ENCODE measurements around the gene MYO16.

The MYO16 gene

DNA sequence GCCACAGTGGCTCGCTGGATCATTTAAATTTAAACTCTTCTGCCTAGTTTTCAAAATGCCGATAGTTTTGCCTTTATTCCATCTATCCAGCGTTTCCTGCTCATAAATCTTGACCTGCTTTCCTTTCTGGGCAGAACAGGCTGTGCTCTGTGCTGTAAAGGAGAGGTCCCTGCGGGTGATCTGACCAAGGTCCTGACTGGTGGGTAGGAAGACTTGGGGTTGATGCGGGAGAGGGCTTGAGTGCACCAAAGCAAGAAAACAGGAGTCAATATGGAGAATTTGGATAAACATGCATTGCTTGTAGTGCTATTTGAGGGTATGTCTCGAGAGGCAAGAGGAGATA, 533.6 kb downstream of the MYO16 start:
- H3K4me1 ChIP-seq (ENCODE audit: control insufficient read depth, insufficient read depth, low read length) = peaks cover 6% of the 10 kb centered on the region
- H3K36me3 ChIP-seq (ENCODE audit: control insufficient read depth, insufficient read depth, low read length) = no peaks in the 10 kb centered on the region
- no peak overlapping the region for H3K4me3 ChIP-seq (ENCODE audit: low read depth, low read length)
- no peaks in the 10 kb centered on the region for H3K9me3 ChIP-seq (ENCODE audit: control insufficient read depth, insufficient read depth, low read length)
- H3K9ac ChIP-seq (ENCODE audit: low read depth, low read length) = no peak overlapping the region
- H3K27me3 ChIP-seq (ENCODE audit: control insufficient read depth, insufficient read depth, low read length) = no peaks in the 10 kb centered on the region

DNA sequence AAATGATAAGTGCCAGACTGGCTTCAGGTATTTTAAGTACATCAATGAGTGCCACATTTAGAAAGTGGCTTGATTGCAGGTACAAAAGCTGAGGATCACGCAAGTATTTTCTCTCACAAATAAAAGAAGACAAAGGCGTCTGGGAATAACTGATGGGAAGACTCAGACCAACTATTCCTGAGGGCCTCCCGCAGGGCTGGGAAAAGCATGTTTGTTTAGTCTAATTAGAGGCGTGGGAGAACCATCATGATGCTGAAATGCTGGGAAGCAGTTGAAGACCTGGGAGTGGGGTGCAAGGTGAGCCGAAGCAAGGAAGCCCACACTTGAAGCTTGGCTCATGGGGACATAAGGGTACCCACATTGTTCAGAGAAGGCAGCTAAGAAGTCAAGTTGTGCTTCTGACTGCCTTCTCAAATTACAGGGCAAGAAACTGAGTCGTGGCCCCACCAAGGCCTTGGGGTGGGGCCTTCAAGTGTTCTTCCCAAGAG, 536.0 kb downstream of the MYO16 start:
- H3K9ac ChIP-seq (ENCODE audit: low read depth, low read length) = no peak overlapping the region
- peaks cover 6% of the 10 kb centered on the region for H3K4me1 ChIP-seq (ENCODE audit: control insufficient read depth, insufficient read depth, low read length)
- no peak overlapping the region for H3K4me3 ChIP-seq (ENCODE audit: low read depth, low read length)
- no peaks in the 10 kb centered on the region for H3K36me3 ChIP-seq (ENCODE audit: control insufficient read depth, insufficient read depth, low read length)
- no peaks in the 10 kb centered on the region for H3K27me3 ChIP-seq (ENCODE audit: control insufficient read depth, insufficient read depth, low read length)
- H3K9me3 ChIP-seq (ENCODE audit: control insufficient read depth, insufficient read depth, low read length) = no peaks in the 10 kb centered on the region

- no peak overlapping the region for H3K4me3 ChIP-seq (ENCODE audit: low read depth, low read length)
- peaks cover 2% of the 10 kb centered on the region for H3K4me1 ChIP-seq (ENCODE audit: control insufficient read depth, insufficient read depth, low read length)
- no peaks in the 10 kb centered on the region for H3K27me3 ChIP-seq (ENCODE audit: control insufficient read depth, insufficient read depth, low read length)
- H3K36me3 ChIP-seq (ENCODE audit: control insufficient read depth, insufficient read depth, low read length) = no peaks in the 10 kb centered on the region
- H3K9me3 ChIP-seq (ENCODE audit: control insufficient read depth, insufficient read depth, low read length) = no peaks in the 10 kb centered on the region
- H3K9ac ChIP-seq (ENCODE audit: low read depth, low read length) = no peak overlapping the region
These were observed 537.4 kb downstream of the MYO16 start for GRCh38 chr13:109166804-109167203.

- H3K27me3 ChIP-seq (ENCODE audit: control insufficient read depth, insufficient read depth, low read length) = no peaks in the 10 kb centered on the region
- H3K4me1 ChIP-seq (ENCODE audit: control insufficient read depth, insufficient read depth, low read length) = no peaks in the 10 kb centered on the region
- H3K4me3 ChIP-seq (ENCODE audit: low read depth, low read length) = no peak overlapping the region
- H3K9me3 ChIP-seq (ENCODE audit: control insufficient read depth, insufficient read depth, low read length) = no peaks in the 10 kb centered on the region
- no peak overlapping the region for H3K9ac ChIP-seq (ENCODE audit: low read depth, low read length)
- H3K36me3 ChIP-seq (ENCODE audit: control insufficient read depth, insufficient read depth, low read length) = no peaks in the 10 kb centered on the region
These were observed 542.7 kb downstream of the MYO16 start for GRCh38 chr13:109172136-109172535.

DNA sequence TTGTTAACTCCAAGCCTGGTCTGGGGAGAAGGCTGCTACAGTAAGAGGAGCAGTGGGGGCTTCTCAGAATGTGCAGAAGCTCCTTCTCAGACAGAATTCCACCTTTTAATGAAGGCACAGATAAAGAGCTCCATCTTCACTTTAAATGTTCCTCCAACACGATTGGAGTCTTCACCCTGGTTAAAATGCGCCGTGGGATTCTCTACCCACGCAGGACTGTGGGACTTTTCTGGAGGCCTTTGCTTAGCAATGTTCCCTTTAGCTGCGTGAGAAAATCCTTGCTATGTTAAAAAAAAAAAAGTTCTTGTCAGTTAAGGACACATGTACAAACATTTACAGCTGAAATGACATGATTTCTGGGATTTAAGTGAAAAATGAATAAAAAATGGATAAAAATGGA, 546.3 kb downstream of the MYO16 start:
- Histone ChIP-seq H3K4me3 (ENCODE audit: low read depth, low read length) (no peak overlapping the region), H3K4me1 (ENCODE audit: control insufficient read depth, insufficient read depth, low read length) (no peaks in the 10 kb centered on the region), H3K9me3 (ENCODE audit: control insufficient read depth, insufficient read depth, low read length) (no peaks in the 10 kb centered on the region), H3K27me3 (ENCODE audit: control insufficient read depth, insufficient read depth, low read length) (no peaks in the 10 kb centered on the region), H3K36me3 (ENCODE audit: control insufficient read depth, insufficient read depth, low read length) (no peaks in the 10 kb centered on the region), H3K9ac (ENCODE audit: low read depth, low read length) (no peak overlapping the region)

DNA sequence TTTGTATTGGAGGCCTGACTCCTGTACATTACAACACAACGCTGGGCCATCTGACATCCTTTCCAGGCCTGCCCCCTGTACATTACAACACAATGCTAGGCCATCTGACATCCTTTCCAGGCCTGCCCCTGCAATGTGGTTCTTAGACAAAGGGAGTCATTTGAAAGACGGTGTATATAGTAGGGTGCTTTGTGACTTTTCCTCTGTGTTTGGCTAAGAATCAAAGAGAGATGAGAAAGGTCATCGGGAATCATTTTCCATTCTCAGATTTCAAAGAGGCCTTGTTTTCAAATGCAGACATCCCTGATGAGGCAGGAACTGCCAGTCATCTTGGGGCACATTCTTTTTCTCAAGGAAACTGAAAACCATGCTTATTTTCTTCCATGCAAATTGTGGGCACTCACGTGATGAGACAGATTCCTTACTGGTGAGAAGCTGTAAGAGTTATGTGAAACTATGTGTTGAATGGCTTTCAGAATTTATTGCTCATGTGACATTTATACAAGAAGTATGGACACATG, 551.6 kb downstream of the MYO16 start:
- H3K27me3 ChIP-seq (ENCODE audit: control insufficient read depth, insufficient read depth, low read length) = no peaks in the 10 kb centered on the region
- H3K9me3 ChIP-seq (ENCODE audit: control insufficient read depth, insufficient read depth, low read length) = no peaks in the 10 kb centered on the region
- H3K4me3 ChIP-seq (ENCODE audit: low read depth, low read length) = no peak overlapping the region
- H3K4me1 ChIP-seq (ENCODE audit: control insufficient read depth, insufficient read depth, low read length) = no peaks in the 10 kb centered on the region
- no peaks in the 10 kb centered on the region for H3K36me3 ChIP-seq (ENCODE audit: control insufficient read depth, insufficient read depth, low read length)
- H3K9ac ChIP-seq (ENCODE audit: low read depth, low read length) = no peak overlapping the region

- Histone ChIP-seq H3K4me1 (ENCODE audit: control insufficient read depth, insufficient read depth, low read length) (no peaks in the 10 kb centered on the region), H3K27me3 (ENCODE audit: control insufficient read depth, insufficient read depth, low read length) (no peaks in the 10 kb centered on the region), H3K4me3 (ENCODE audit: low read depth, low read length) (no peak overlapping the region), H3K9ac (ENCODE audit: low read depth, low read length) (no peak overlapping the region), H3K36me3 (ENCODE audit: control insufficient read depth, insufficient read depth, low read length) (no peaks in the 10 kb centered on the region), H3K9me3 (ENCODE audit: control insufficient read depth, insufficient read depth, low read length) (no peaks in the 10 kb centered on the region)
These were observed 553.5 kb downstream of the MYO16 start for GRCh38 chr13:109182777-109183465.

GRCh38 chr13:109191413-109191812, 562.0 kb downstream of the MYO16 start:
- Histone ChIP-seq H3K4me3 (ENCODE audit: low read depth, low read length) (no peak overlapping the region), H3K9me3 (ENCODE audit: control insufficient read depth, insufficient read depth, low read length) (no peaks in the 10 kb centered on the region), H3K9ac (ENCODE audit: low read depth, low read length) (no peak overlapping the region), H3K27me3 (ENCODE audit: control insufficient read depth, insufficient read depth, low read length) (no peaks in the 10 kb centered on the region), H3K36me3 (ENCODE audit: control insufficient read depth, insufficient read depth, low read length) (no peaks in the 10 kb centered on the region), H3K4me1 (ENCODE audit: control insufficient read depth, insufficient read depth, low read length) (peaks cover 5% of the 10 kb centered on the region)

DNA sequence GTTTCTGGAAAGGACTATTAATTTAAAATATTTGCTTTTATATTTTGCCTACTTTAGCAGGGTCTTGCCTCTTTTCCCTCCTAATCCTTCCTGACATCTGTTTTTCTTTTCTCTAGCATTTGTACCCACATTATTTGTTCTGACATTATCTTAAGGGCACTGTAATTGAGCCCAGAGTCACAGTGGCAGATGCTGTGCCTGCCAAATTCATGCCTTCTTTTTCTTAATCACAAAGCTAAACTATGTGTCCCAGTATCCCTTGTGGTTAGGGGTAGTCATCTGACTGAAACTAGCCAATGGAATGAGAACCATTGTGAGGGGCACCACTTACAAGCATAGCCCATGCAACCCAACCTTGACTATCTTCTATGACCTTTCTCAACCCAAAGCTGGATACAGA, 562.9 kb downstream of the MYO16 start:
- Histone ChIP-seq H3K4me1 (ENCODE audit: control insufficient read depth, insufficient read depth, low read length) (peaks cover 13% of the 10 kb centered on the region), H3K9ac (ENCODE audit: low read depth, low read length) (no peak overlapping the region), H3K27me3 (ENCODE audit: control insufficient read depth, insufficient read depth, low read length) (no peaks in the 10 kb centered on the region), H3K9me3 (ENCODE audit: control insufficient read depth, insufficient read depth, low read length) (no peaks in the 10 kb centered on the region), H3K4me3 (ENCODE audit: low read depth, low read length) (no peak overlapping the region), H3K36me3 (ENCODE audit: control insufficient read depth, insufficient read depth, low read length) (no peaks in the 10 kb centered on the region)

- H3K9me3 ChIP-seq (ENCODE audit: control insufficient read depth, insufficient read depth, low read length) = no peaks in the 10 kb centered on the region
- H3K36me3 ChIP-seq (ENCODE audit: control insufficient read depth, insufficient read depth, low read length) = no peaks in the 10 kb centered on the region
- H3K4me1 ChIP-seq (ENCODE audit: control insufficient read depth, insufficient read depth, low read length) = peaks cover 14% of the 10 kb centered on the region
- no peak overlapping the region for H3K4me3 ChIP-seq (ENCODE audit: low read depth, low read length)
- no peak overlapping the region for H3K9ac ChIP-seq (ENCODE audit: low read depth, low read length)
- H3K27me3 ChIP-seq (ENCODE audit: control insufficient read depth, insufficient read depth, low read length) = no peaks in the 10 kb centered on the region
These were observed 567.5 kb downstream of the MYO16 start for GRCh38 chr13:109196948-109197347.

GRCh38 chr13:109198585-109198984, 569.2 kb downstream of the MYO16 start:
- Histone ChIP-seq H3K9ac (ENCODE audit: low read depth, low read length) (no peak overlapping the region), H3K4me1 (ENCODE audit: control insufficient read depth, insufficient read depth, low read length) (peaks cover 14% of the 10 kb centered on the region), H3K4me3 (ENCODE audit: low read depth, low read length) (no peak overlapping the region), H3K36me3 (ENCODE audit: control insufficient read depth, insufficient read depth, low read length) (no peaks in the 10 kb centered on the region), H3K27me3 (ENCODE audit: control insufficient read depth, insufficient read depth, low read length) (no peaks in the 10 kb centered on the region), H3K9me3 (ENCODE audit: control insufficient read depth, insufficient read depth, low read length) (no peaks in the 10 kb centered on the region)

DNA sequence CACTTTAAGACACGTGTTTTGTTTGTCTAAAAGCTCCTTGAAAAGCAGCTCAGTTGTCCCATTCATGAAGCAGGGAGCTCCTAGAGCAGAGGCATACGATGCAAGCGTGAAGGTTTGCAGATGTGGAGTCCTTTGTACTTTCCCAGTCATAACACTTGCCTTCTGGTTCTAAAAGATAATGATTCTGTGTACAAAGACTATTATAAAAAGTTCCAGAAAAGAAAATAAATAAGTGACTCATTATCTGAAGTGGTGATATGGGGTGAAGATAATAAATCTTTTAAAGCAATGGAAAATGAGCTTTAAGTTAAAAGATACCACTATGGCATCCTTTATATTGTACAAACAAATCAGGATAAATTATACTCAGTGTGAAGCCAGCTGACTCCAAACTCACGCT, 569.9 kb downstream of the MYO16 start:
- H3K4me3 ChIP-seq (ENCODE audit: low read depth, low read length) = no peak overlapping the region
- no peaks in the 10 kb centered on the region for H3K27me3 ChIP-seq (ENCODE audit: control insufficient read depth, insufficient read depth, low read length)
- no peaks in the 10 kb centered on the region for H3K36me3 ChIP-seq (ENCODE audit: control insufficient read depth, insufficient read depth, low read length)
- H3K9me3 ChIP-seq (ENCODE audit: control insufficient read depth, insufficient read depth, low read length) = no peaks in the 10 kb centered on the region
- no peak overlapping the region for H3K9ac ChIP-seq (ENCODE audit: low read depth, low read length)
- peaks cover 14% of the 10 kb centered on the region for H3K4me1 ChIP-seq (ENCODE audit: control insufficient read depth, insufficient read depth, low read length)

Measured in iPS-15b (cell line).